Stimulated activated CD4-positive, alpha-beta T cell treated with anti-CD3 and anti-CD28 coated beads, TNF-alpha, amount 100 ng/mL, for 1 hour (primary cell): Measurements from ENCODE around the gene CR1L.
"Not testable (repeated sequence)": the region's sequence is repeated elsewhere in the genome, so short reads cannot be mapped to it uniquely, and the experiment has no call there.

Experiments used
- DNase-seq, 3 donors: peaks; one replicate each; pipeline ENCODE4 v3.0.0-alpha.2; 2020; ENCODE audit warnings: low read depth in 3 of 3, low spot score in 1 of 3

CR1L gene

GRCh38 chr1:207645635-207646081, 725 bp downstream of the CR1L start:
- no peak for DNase-seq

GRCh38 chr1:207646171-207646570, 1.2 kb downstream of the CR1L start:
- no peak for DNase-seq

GRCh38 chr1:207646944-207647579, 2.1 kb downstream of the CR1L start:
- DNase-seq: no peak

- no peak for DNase-seq
These were observed 2.9 kb downstream of the CR1L start for GRCh38 chr1:207647671-207648333.

- DNase-seq: no peak
These were observed 3.6 kb downstream of the CR1L start for GRCh38 chr1:207648334-207649209.

- DNase-seq: no peak
These were observed 4.3 kb downstream of the CR1L start for GRCh38 chr1:207649210-207649753.

- no peak for DNase-seq
These were observed 5.1 kb downstream of the CR1L start for GRCh38 chr1:207649865-207650580.

- no peak for DNase-seq
These were observed 6.7 kb downstream of the CR1L start for GRCh38 chr1:207651583-207651982.

- no peak for DNase-seq
These were observed 9.4 kb downstream of the CR1L start for GRCh38 chr1:207654320-207654719.

GRCh38 chr1:207658408-207658807, 13.5 kb downstream of the CR1L start:
- no peak for DNase-seq

GRCh38 chr1:207658904-207659485, 14.1 kb downstream of the CR1L start:
- no peak for DNase-seq

- DNase-seq: no peak
These were observed 14.7 kb downstream of the CR1L start for GRCh38 chr1:207659545-207660153.

GRCh38 chr1:207661420-207661819, 16.5 kb downstream of the CR1L start:
- DNase-seq: not testable (repeated sequence)

- no peak for DNase-seq
These were observed 21.4 kb downstream of the CR1L start for GRCh38 chr1:207666342-207666741.

GRCh38 chr1:207669528-207670009, 24.6 kb downstream of the CR1L start:
- DNase-seq: no peak

- no peak for DNase-seq
These were observed 25.3 kb downstream of the CR1L start for GRCh38 chr1:207670192-207670591.

- no peak for DNase-seq
These were observed 26.1 kb downstream of the CR1L start for GRCh38 chr1:207670997-207671396.

- no peak for DNase-seq
These were observed 27.7 kb downstream of the CR1L start for GRCh38 chr1:207672522-207673130.

GRCh38 chr1:207673399-207673798, 28.5 kb downstream of the CR1L start:
- no peak for DNase-seq

- no peak for DNase-seq
These were observed 31.2 kb downstream of the CR1L start for GRCh38 chr1:207676153-207676552.
